Measurements from ENCODE around the gene PRDM16.

PRDM16 gene

GRCh38 chr1:3290915-3291314, 221.9 kb downstream of the PRDM16 start:
- no peak for DNase-seq (ENCODE audit: low read depth in 2 of 2)
- TF ChIP-seq, protein P1, sequence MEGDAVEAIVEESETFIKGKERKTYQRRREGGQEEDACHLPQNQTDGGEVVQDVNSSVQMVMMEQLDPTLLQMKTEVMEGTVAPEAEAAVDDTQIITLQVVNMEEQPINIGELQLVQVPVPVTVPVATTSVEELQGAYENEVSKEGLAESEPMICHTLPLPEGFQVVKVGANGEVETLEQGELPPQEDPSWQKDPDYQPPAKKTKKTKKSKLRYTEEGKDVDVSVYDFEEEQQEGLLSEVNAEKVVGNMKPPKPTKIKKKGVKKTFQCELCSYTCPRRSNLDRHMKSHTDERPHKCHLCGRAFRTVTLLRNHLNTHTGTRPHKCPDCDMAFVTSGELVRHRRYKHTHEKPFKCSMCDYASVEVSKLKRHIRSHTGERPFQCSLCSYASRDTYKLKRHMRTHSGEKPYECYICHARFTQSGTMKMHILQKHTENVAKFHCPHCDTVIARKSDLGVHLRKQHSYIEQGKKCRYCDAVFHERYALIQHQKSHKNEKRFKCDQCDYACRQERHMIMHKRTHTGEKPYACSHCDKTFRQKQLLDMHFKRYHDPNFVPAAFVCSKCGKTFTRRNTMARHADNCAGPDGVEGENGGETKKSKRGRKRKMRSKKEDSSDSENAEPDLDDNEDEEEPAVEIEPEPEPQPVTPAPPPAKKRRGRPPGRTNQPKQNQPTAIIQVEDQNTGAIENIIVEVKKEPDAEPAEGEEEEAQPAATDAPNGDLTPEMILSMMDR (IDR thresholded peaks at IDR 0.05; ENCODE audit: low read depth, low read length): no peak
- no peak overlapping the region for H3K4me3 ChIP-seq (replicated peaks in 1 of 2; ENCODE audit: low read depth in 2 of 2, low read length in 2 of 2)

DNA sequence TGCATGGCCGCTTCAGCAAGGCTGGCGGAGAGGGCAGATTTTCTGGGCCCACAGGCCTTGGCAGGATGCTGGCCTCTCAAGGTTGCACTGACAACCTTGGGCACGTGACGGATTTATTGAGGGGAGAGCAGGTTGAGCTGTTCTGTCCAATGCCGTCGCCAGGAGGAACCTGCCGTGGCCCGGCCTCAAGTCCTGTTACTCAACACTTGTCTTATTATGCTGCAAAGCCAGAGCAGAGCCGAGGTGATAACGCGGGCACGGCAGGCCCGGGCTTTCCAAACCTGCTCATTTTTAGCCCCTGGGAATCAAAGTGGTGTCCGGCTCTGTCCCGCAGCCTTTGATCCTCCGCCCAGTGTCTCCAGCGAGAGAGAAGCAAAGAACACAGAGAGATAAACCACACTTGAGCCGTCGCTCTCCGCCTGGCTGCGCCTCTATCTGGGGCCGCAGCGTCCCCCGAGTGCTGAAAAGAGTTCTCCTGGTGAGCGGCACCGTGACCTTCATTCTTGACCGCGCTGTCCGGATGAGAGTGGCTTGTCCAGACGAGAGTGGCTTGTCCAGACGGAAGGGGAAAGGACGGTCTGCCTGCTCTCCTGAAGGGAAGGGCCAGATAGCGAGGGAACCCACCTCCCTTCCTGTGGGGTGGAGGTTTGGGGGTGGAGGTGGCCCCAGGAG, 223.2 kb downstream of the PRDM16 start:
- TF ChIP-seq, protein P1 (IDR thresholded peaks at IDR 0.05; ENCODE audit: low read depth, low read length): no peak
- H3K4me3 ChIP-seq (replicated peaks in 1 of 2; ENCODE audit: low read depth in 2 of 2, low read length in 2 of 2): no peak overlapping the region
- DNase-seq (ENCODE audit: low read depth in 2 of 2): no peak

- no peak overlapping the region for H3K4me3 ChIP-seq (replicated peaks in 1 of 2; ENCODE audit: low read depth in 2 of 2, low read length in 2 of 2)
- no peak for DNase-seq (ENCODE audit: low read depth in 2 of 2)
- TF ChIP-seq, protein P1 (IDR thresholded peaks at IDR 0.05; ENCODE audit: low read depth, low read length): no peak
These were observed 224.0 kb downstream of the PRDM16 start for GRCh38 chr1:3292868-3293562.

- TF ChIP-seq, protein P1 (IDR thresholded peaks at IDR 0.05; ENCODE audit: low read depth, low read length): no peak
- no peak overlapping the region for H3K4me3 ChIP-seq (replicated peaks in 1 of 2; ENCODE audit: low read depth in 2 of 2, low read length in 2 of 2)
- no peak for DNase-seq (ENCODE audit: low read depth in 2 of 2)
These were observed 224.6 kb downstream of the PRDM16 start for GRCh38 chr1:3293563-3294080.

GRCh38 chr1:3294450-3294849, 225.4 kb downstream of the PRDM16 start:
- H3K4me3 ChIP-seq (replicated peaks in 1 of 2; ENCODE audit: low read depth in 2 of 2, low read length in 2 of 2): no peak overlapping the region
- no peak for DNase-seq (ENCODE audit: low read depth in 2 of 2)
- TF ChIP-seq, protein P1 (IDR thresholded peaks at IDR 0.05; ENCODE audit: low read depth, low read length): no peak

GRCh38 chr1:3295846-3296245, 226.8 kb downstream of the PRDM16 start:
- no peak for DNase-seq (ENCODE audit: low read depth in 2 of 2)
- no peak overlapping the region for H3K4me3 ChIP-seq (replicated peaks in 1 of 2; ENCODE audit: low read depth in 2 of 2, low read length in 2 of 2)
- TF ChIP-seq, protein P1 (IDR thresholded peaks at IDR 0.05; ENCODE audit: low read depth, low read length): no peak

Data from cardiac fibroblast (primary cell).